HepG2 (cell line): Measurements from ENCODE around the gene AP1S3. TPM values are rescaled to one million over a fixed set of nuclear protein-coding genes. Genes with fewer than 3 reads are reported as not detected.

Experiments used
- ATF7 ChIP-seq, 2 experiments: fragments of 450-650 bp in 1 of 2; sonication (generic) in 1 of 2; formaldehyde crosslinking in 1 of 2; IDR thresholded peaks; 2 replicates each; pipeline versions ENCODE4 v1.4.0 to v1.6.1; 2016 to 2020; ENCODE audit warnings: antibody characterized with exemption in 1 of 2, mild to moderate bottlenecking in 1 of 2, missing genetic modification reagents in 1 of 2
- ELF1 ChIP-seq: sonication (generic); formaldehyde crosslinking; IDR thresholded peaks from 2 replicates; pipeline ENCODE4 v1.4.0; 2020; ENCODE audit warnings: missing genetic modification reagents
- ERF ChIP-seq: IDR thresholded peaks from 2 replicates; pipeline ENCODE4 v1.6.1; 2018; ENCODE audit warnings: missing biosample characterization, missing genetic modification reagents
- GTF3A ChIP-seq: sonication (generic); formaldehyde crosslinking; conservative IDR thresholded peaks from 2 replicates; pipeline ENCODE4 v1.4.0; 2020; ENCODE audit warnings: mild to moderate bottlenecking, missing genetic modification reagents
- HDAC2 ChIP-seq: sonication (generic); formaldehyde crosslinking; IDR thresholded peaks from 2 replicates; pipeline ENCODE4 v1.4.0; 2020; ENCODE audit warnings: missing genetic modification reagents
- MAFK ChIP-seq, 2 experiments: IDR thresholded peaks in 1 of 2; conservative IDR thresholded peaks in 1 of 2; 2 replicates each; pipeline ENCODE4 v1.6.1; 2011; ENCODE audit warnings: improper control_type of control experiment in 2 of 2, low read length in 2 of 2
- MED1 ChIP-seq: sonication (generic); formaldehyde crosslinking; IDR thresholded peaks from 2 replicates; pipeline ENCODE4 v1.4.0; 2020; ENCODE audit warnings: missing genetic modification reagents
- NFIB ChIP-seq: sonication (generic); formaldehyde crosslinking; IDR thresholded peaks from 2 replicates; pipeline ENCODE4 v1.9.0; 2021; ENCODE audit warnings: missing genetic modification reagents, mild to moderate bottlenecking, borderline replicate concordance
- NRL ChIP-seq: sonication (generic); formaldehyde crosslinking; IDR thresholded peaks from 2 replicates; pipeline ENCODE4 v1.5.0; 2020; ENCODE audit warnings: missing genetic modification reagents, mild to moderate bottlenecking, moderate library complexity, borderline replicate concordance
- RAD51 ChIP-seq: fragments of 450-650 bp; IDR thresholded peaks from 2 replicates; pipeline ENCODE4 v1.6.1; 2016; ENCODE audit warnings: borderline replicate concordance
- REXO4 ChIP-seq: sonication (generic); formaldehyde crosslinking; IDR thresholded peaks from 2 replicates; pipeline ENCODE4 v1.8.0; 2022; ENCODE audit warnings: missing genetic modification reagents, mild to moderate bottlenecking, borderline replicate concordance
- RORA ChIP-seq: sonication (generic); formaldehyde crosslinking; IDR thresholded peaks from 2 replicates; pipeline ENCODE4 v1.5.0; 2020; ENCODE audit warnings: mild to moderate bottlenecking, missing genetic modification reagents, moderate library complexity
- TAF15 ChIP-seq: fragments of 200-400 bp; formaldehyde crosslinking; IDR thresholded peaks from one replicate; pipeline ENCODE4 v1.6.1; 2018; ENCODE audit warnings: mild to moderate bottlenecking, low read depth, low read length; ENCODE audit not compliant: poor library complexity, severe bottlenecking
- ZKSCAN1 ChIP-seq: fragments of 150-350 bp; IDR thresholded peaks from 2 replicates; pipeline ENCODE4 v1.6.1; 2014; ENCODE audit warnings: low read length
- ZMAT5 ChIP-seq: sonication (generic); formaldehyde crosslinking; IDR thresholded peaks from 2 replicates; pipeline ENCODE4 v1.5.0; 2020; ENCODE audit warnings: mild to moderate bottlenecking, low read depth, missing genetic modification reagents, borderline replicate concordance
- ZMYM3 ChIP-seq: sonication (generic); formaldehyde crosslinking; IDR thresholded peaks from 2 replicates; pipeline ENCODE4 v1.5.1; 2020; ENCODE audit warnings: mild to moderate bottlenecking, missing genetic modification reagents
- ZNF235 ChIP-seq: sonication (generic); formaldehyde crosslinking; IDR thresholded peaks from 2 replicates; pipeline ENCODE4 v1.8.1; 2023; ENCODE audit warnings: mild to moderate bottlenecking, missing genetic modification reagents, borderline replicate concordance
- ZNF292 ChIP-seq: sonication (generic); formaldehyde crosslinking; IDR thresholded peaks from 2 replicates; pipeline ENCODE4 v1.8.1; 2022; ENCODE audit warnings: mild to moderate bottlenecking, low read depth, missing genetic modification reagents, borderline replicate concordance
- ZNF766 ChIP-seq: sonication (generic); formaldehyde crosslinking; IDR thresholded peaks from 2 replicates; pipeline ENCODE4 v1.5.0; 2020; ENCODE audit warnings: missing genetic modification reagents, borderline replicate concordance
- ZNF878 ChIP-seq: sonication (generic); formaldehyde crosslinking; IDR thresholded peaks from 2 replicates; pipeline ENCODE4 v1.8.1; 2023; ENCODE audit warnings: mild to moderate bottlenecking, missing genetic modification reagents, moderate library complexity
- polyA plus RNA-seq, 8 experiments: library from polyadenylated mRNA; depleted of rRNA in 3 of 8; stranded (reverse) in 7 of 8; unstranded in 1 of 8; fragments of >200 nt; fragmentation: Illumina TruSeq in 4 of 8; extraction: Trizol in 4 of 8; gene quantifications; 2 replicates each; pipeline versions ENCODE4 v1.2.1 to v1.2.3, GENCODE V29; 2011 to 2016; ENCODE audit warnings: low read depth in 4 of 8, missing spikeins in 1 of 8, mixed read lengths in 1 of 8; ENCODE audit not compliant: insufficient read depth in 1 of 8
- total RNA-seq, 5 experiments: library from RNA; depleted of rRNA; stranded (reverse); fragments of >200 nt; fragmentation: Illumina TruSeq; extraction: Trizol; gene quantifications; 2 replicates each; pipeline ENCODE4 v1.2.3, GENCODE V29; 2016; ENCODE audit warnings: low read depth in 1 of 5
- TF ChIP-seq, protein P1 (sequence below): sonication (generic); formaldehyde crosslinking; IDR thresholded peaks from 2 replicates; pipeline ENCODE4 v1.5.0; 2020; ENCODE audit warnings: missing genetic modification reagents, mild to moderate bottlenecking, borderline replicate concordance
- TF ChIP-seq, protein P2 (sequence below): sonication (generic); formaldehyde crosslinking; IDR thresholded peaks from 2 replicates; pipeline ENCODE4 v1.5.0; 2020; ENCODE audit warnings: missing genetic modification reagents
- TF ChIP-seq, protein P3 (sequence below): sonication (generic); formaldehyde crosslinking; IDR thresholded peaks from 2 replicates; pipeline ENCODE4 v1.4.0; 2020; ENCODE audit warnings: missing genetic modification reagents
- TF ChIP-seq, protein P4 (sequence below): sonication (generic); formaldehyde crosslinking; IDR thresholded peaks from 2 replicates; pipeline ENCODE4 v1.5.0; 2020; ENCODE audit warnings: missing genetic modification reagents, mild to moderate bottlenecking, borderline replicate concordance

AP1S3 gene
- total and polyA plus RNA-seq, 2 of the 13 experiments (the other 11 are each of a cell fraction or from before 2014, with no cell fraction given) = 3.0 to 16.3 TPM

DNA sequence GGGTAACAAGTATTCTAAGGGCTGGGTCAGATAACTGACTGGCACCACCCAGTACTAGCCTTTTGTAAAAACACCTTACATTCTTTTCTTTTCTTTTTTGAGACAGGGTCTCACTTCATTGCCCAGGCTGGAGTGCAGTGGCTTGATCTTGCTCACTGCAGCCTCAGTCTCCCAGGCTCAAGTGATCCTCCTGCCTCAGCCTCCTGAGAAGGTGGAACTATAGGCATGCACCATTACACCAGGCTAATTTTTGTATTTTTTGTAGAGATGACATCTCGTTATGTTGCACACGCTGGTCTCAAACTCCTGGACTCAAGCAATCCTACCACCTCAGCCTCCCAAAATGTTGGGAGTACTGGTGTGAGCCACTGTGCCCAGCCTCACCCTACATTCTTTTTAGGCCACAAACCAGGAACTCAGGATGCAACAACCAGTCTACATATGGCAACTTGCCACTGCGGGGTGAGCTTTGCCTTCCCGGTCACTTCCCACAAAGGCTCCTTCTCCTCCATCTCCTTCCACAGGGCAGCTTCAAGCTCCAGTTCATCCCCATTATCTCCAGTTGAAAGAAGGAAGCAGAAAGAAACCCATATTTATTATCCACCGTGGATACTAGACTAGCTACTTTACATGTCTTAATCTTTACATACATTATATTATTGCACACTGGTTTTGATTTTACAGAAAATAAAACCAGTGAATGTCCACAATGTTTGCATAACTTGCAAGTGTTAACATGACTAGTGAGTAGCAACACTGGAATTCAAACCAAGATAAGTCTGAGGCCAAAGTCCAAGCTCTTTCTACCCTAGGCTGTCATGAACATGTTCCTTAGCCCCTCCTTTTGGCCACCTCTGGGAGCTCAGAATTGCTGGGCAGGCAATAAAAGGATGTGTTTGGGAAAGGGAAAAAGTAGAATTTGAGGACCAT is 23.7 kb upstream of the AP1S3 start (continued):
- TF ChIP-seq NRL (CRISPR knock-in tag) (no peak), ELF1 (CRISPR knock-in tag) (no peak), ZKSCAN1 (no peak), ATF7 (IDR thresholded peaks at IDR 0.05) (no peak), ATF7 (CRISPR knock-in tag; IDR thresholded peaks at IDR 0.05) (no peak), ZMAT5 (CRISPR knock-in tag) (no peak), HDAC2 (CRISPR knock-in tag) (peak; percentile 87), MAFK (conservative IDR thresholded peaks at IDR 0.05 in 1 of 2, IDR thresholded peaks at IDR 0.05 in 1 of 2; ENCODE audit: low read length in 2 of 2) (peak; percentile 89 to 96), ZMYM3 (no peak), NFIB (no peak), RAD51 (no peak), GTF3A (CRISPR knock-in tag) (no peak), ZNF235 (CRISPR knock-in tag) (no peak), TAF15 (no peak), MED1 (peak; percentile 63; the same call in 1 of the 2 replicates), ERF (CRISPR knock-in tag) (peak; percentile 59), ZNF878 (CRISPR knock-in tag) (no peak), REXO4 (no peak), ZNF292 (no peak), ZNF766 (CRISPR knock-in tag) (no peak), RORA (CRISPR knock-in tag) (no peak)
- TF ChIP-seq, protein P1, sequence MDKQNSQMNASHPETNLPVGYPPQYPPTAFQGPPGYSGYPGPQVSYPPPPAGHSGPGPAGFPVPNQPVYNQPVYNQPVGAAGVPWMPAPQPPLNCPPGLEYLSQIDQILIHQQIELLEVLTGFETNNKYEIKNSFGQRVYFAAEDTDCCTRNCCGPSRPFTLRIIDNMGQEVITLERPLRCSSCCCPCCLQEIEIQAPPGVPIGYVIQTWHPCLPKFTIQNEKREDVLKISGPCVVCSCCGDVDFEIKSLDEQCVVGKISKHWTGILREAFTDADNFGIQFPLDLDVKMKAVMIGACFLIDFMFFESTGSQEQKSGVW = no peak
- TF ChIP-seq, protein P2, sequence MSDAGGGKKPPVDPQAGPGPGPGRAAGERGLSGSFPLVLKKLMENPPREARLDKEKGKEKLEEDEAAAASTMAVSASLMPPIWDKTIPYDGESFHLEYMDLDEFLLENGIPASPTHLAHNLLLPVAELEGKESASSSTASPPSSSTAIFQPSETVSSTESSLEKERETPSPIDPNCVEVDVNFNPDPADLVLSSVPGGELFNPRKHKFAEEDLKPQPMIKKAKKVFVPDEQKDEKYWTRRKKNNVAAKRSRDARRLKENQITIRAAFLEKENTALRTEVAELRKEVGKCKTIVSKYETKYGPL (CRISPR knock-in tag) = no peak
- TF ChIP-seq, protein P3, sequence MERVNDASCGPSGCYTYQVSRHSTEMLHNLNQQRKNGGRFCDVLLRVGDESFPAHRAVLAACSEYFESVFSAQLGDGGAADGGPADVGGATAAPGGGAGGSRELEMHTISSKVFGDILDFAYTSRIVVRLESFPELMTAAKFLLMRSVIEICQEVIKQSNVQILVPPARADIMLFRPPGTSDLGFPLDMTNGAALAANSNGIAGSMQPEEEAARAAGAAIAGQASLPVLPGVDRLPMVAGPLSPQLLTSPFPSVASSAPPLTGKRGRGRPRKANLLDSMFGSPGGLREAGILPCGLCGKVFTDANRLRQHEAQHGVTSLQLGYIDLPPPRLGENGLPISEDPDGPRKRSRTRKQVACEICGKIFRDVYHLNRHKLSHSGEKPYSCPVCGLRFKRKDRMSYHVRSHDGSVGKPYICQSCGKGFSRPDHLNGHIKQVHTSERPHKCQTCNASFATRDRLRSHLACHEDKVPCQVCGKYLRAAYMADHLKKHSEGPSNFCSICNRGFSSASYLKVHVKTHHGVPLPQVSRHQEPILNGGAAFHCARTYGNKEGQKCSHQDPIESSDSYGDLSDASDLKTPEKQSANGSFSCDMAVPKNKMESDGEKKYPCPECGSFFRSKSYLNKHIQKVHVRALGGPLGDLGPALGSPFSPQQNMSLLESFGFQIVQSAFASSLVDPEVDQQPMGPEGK (CRISPR knock-in tag) = peak; percentile 27; the same call in 1 of the 2 replicates
- TF ChIP-seq, protein P4, sequence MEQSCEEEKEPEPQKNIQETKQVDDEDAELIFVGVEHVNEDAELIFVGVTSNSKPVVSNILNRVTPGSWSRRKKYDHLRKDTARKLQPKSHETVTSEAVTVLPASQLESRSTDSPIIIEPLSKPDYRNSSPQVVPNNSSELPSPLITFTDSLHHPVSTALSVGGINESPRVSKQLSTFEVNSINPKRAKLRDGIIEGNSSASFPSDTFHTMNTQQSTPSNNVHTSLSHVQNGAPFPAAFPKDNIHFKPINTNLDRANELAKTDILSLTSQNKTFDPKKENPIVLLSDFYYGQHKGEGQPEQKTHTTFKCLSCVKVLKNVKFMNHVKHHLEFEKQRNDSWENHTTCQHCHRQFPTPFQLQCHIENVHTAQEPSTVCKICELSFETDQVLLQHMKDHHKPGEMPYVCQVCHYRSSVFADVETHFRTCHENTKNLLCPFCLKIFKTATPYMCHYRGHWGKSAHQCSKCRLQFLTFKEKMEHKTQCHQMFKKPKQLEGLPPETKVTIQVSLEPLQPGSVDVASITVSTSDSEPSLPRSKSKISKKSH (CRISPR knock-in tag) = no peak
